Astrocyte of the spinal cord (primary cell): ENCODE data around the gene PHLDB2.

Experiments
- DNase-seq: peaks from one replicate; pipeline ENCODE4 v3.0.0; 2011; ENCODE audit warnings: low read depth, low spot score
- H3K4me3 ChIP-seq: 2 replicates; pipeline ENCODE4 v1.5.1; 2011; ENCODE audit warnings: low read depth, mild to moderate bottlenecking, low read length, moderate library complexity
- CTCF ChIP-seq: IDR thresholded peaks from 2 replicates; pipeline ENCODE4 v1.5.1; 2012; ENCODE audit warnings: low read depth, mild to moderate bottlenecking, low read length, inconsistent platforms
- in situ Hi-C: cut with HindIII; loops from 2 replicates; pipeline ENCODE4 v1.10.0; 2017; ENCODE audit warnings: low sequenced_read_pairs

PHLDB2 gene

GRCh38 chr3:111911446-111911845 is 52.4 kb downstream of the PHLDB2 start:
- in situ Hi-C loops = no loop called here
- no peak for DNase-seq
- no peak overlapping the region for H3K4me3 ChIP-seq
- no peak for TF ChIP-seq CTCF

- DNase-seq = no peak
- H3K4me3 ChIP-seq = no peak overlapping the region
- no peak for TF ChIP-seq CTCF
- in situ Hi-C loops = no loop called here
Measured at GRCh38 chr3:111913163-111913763, 54.2 kb downstream of the PHLDB2 start.

GRCh38 chr3:111915905-111916304 is 56.8 kb downstream of the PHLDB2 start:
- DNase-seq = peak; percentile 55
- no peak for TF ChIP-seq CTCF
- in situ Hi-C loops = no loop called here
- no peak overlapping the region for H3K4me3 ChIP-seq

GRCh38 chr3:111917300-111917699 is 58.2 kb downstream of the PHLDB2 start:
- TF ChIP-seq CTCF = no peak
- in situ Hi-C loops = no loop called here

GRCh38 chr3:111919370-111920065 is 60.5 kb downstream of the PHLDB2 start:
- in situ Hi-C loops = no loop called here

More at GRCh38 chr3:111917300-111917699, 58.2 kb downstream of the PHLDB2 start:
- H3K4me3 ChIP-seq = no peak overlapping the region
- DNase-seq = peak; percentile 66

GRCh38 chr3:111921181-111921580 is 62.1 kb downstream of the PHLDB2 start:
- DNase-seq = no peak
- in situ Hi-C loops = no loop called here
- H3K4me3 ChIP-seq = no peak overlapping the region
- TF ChIP-seq CTCF = no peak

More at GRCh38 chr3:111919370-111920065, 60.5 kb downstream of the PHLDB2 start:
- DNase-seq = no peak
- no peak for TF ChIP-seq CTCF
- no peak overlapping the region for H3K4me3 ChIP-seq
